GM19240 (cell line): ENCODE results near the gene IGFL3.
"Not testable (repeated sequence)": the region's sequence is repeated elsewhere in the genome, so short reads cannot be mapped to it uniquely, and the experiment has no call there.

ENCODE experiments used
- DNase-seq: peaks from one replicate; pipeline ENCODE4 v3.0.0; 2011; ENCODE audit warnings: low spot score; ENCODE audit not compliant: insufficient read length

Gene IGFL3

DNA sequence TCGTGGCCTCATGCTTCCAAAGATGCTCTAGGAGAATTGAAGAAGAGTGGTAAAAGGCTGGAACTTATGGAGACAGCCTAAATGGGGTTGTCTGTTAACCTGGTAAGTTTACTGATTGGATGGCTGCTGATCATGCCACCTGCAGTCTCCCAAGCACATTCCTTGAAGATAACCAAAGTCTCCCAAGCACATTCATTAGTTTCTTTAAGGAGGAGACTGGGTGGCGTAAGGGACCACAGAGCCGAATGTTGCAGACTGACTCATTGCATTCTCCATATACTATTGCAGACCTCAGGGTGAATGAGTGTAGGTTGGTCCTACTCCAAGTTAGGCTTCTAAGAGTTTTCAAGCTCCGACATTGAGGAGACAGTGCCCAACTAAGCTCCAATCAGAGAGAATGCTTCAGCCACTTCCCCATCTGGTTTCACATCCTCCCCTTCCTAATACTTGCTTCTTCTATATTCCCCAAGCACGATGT is at the start of gene IGFL3:
Gene IGFL3, minus strand, starts transcription at position 51 of the 478 bp plus-strand sequence. Its CDS starts 39 bp downstream, at position 12.
- no peak for DNase-seq

DNA sequence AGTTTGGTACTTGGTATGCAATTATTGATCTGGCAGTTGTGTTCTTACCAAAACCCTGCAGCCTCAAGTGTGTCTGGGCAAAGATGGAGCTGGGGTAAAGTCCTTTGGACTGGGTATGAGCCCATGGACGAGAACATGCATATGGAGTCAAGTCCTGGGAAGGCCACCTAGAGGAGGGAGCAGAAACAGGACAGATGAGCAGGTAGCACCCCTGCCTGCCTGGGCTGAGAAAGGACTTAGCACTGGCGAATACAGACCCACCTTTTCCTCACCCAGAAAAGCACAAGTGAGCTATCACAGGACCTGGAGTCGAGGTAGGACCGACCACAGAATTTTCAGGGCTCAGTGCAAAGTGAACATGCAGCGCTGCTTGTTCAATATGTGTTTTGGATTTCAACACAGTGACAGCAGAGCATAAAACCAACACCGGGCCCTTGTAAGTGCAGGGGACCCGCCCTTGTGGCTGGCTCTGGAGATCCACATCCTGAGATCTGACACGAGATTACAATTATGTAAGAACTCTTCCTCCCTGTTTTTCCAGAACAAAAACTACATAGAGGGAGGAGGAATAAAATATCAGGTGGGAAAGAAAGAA is 49.5 kb upstream of the IGFL3 start:
- no peak for DNase-seq

DNA sequence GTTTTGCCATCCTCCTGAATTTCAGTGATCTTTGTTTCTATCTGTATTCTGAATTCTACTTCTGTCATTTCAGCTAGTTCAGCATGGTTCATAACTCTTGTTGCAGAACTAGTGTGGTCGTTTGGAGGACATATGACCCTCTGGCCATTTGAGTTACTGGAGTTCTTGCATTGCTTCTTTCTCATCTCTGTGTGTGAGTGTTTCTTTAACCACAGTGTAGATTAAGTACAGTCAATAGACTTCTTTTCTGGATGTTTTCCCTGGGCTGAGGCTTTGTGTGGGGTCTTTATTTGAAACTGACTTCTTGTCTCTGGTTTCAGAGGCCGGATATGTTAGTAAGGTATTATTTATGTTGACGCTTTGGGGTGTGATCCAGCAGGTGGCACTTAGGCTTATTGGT is 38.2 kb upstream of the IGFL3 start:
- DNase-seq = no peak

DNA sequence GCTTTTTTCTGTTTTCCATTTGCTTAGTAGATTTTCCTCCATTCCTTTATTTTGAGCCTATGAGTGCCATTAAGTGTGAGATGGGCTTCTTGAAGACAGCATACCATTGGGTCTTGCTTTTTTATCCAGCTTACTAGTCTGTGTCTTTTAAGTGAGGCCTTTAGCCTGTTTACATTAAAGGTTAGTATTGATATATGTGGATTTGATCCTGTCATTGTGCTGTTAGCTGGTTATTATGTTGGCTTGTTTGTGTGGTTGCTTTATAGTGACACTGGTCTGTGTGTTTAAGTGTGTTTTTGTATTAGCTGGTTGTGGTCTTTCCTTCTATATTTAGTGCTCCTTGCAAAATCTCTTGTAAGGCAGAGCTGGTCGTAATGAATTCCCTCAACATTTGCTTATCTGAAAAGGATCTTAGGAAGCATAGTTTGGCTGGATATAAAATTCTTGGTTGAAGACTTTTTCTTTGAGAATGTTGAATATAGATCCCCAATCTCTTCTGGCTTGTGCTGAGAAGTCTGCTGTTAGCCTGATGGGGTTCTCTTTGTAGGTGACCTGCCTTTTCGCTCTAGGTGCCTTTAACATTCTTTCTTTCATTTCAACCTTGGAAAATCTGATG is 37.3 kb upstream of the IGFL3 start:
- not testable (repeated sequence) for DNase-seq

DNA sequence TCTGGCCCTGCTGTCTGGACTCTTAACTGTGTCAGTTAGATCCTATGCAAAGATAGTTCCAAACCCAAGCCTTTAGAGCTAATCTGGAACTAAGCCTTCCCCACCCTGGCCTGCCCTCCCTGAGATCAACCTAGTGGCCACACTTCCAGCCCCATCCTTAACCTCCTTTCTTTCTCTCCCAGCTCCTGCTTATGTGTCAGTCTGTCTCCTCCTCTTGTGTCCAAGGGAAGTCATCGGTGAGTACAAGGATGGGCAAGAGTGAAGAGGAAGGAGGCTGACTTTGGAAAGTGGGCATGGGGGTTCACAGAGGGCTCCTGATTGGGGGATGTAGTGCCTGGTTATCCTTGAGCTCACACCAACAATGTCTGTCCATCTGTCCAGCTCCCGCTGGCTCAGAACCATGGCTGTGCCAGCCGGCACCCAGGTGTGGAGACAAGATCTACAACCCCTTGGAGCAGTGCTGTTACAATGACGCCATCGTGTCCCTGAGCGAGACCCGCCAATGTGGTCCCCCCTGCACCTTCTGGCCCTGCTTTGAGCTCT is 35.8 kb upstream of the IGFL3 start:
- DNase-seq = no peak

DNA sequence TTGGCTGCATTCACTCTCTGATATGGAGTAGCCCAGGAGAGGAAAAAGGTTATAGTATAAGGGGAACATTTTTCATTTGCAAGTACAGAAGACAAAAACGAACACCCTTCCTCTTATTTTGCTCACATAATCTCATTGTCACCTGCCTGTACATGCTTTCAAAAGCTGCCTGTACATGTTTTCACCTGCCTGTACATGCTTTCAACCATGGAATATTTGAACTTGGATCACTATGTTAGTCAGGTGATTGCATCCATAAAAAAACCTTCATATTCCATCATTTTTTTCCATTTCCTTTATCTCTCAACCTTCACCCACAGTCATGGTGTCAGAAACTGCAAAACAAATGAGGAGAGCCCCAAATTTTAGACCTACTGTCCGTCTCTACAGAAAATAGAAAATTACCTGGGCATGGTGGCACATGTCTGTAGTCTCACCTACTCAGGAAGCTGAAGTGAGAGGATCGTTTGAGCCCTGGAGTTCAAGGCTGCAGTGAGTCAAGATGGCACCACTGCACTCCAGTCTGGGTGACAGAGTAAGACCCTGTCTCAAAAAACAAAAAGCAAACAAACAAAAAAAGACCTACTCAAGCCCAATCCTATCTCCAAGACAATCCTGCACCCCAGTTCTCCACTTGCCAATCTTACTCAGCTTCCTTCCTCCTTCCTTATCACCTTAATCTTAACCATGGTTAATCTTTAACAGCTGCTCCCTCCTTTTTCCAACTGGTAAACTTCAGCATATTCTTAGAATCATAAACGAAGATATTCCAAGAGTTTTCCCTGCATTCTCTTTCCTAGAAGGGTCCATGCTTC is 35.1 kb upstream of the IGFL3 start:
- DNase-seq = no peak

DNA sequence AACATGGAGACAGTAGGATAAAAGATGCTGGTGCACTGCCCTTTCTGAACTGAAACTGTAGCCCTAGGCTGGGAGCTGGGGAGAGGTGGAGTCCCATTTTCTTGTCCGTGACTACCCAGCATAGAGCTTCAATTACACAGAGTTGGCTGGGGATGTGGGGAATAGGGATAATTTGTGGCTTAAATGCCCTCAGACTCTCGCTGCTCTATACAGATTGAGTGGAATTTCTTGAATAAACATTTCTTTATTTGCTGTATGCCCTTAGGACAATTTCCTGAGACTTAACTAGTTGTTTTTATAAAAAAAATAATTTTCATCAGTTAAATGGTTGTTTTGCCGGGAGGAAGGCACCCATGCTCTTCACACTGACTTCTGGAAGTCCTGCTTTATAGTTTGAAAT is 30.7 kb upstream of the IGFL3 start:
- no peak for DNase-seq

DNA sequence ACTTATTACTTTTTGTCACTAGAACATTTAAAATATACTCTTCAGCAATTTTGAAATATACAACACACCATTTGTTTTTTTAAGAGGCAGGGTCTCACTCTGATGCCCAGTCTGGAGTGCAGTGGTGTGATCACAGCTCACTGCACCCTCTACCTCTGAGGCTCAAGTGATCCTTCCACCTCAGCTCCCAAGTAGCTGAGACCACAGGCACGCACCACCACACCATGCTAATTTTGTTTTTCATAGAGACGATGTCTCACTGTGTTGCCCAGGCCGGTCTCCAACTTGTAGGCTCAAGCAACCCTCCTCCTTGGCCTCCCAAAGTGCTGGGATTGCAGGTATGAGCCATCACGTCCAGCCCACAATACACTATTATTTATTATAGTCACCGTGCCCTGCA is 26.1 kb upstream of the IGFL3 start:
- DNase-seq = no peak

DNA sequence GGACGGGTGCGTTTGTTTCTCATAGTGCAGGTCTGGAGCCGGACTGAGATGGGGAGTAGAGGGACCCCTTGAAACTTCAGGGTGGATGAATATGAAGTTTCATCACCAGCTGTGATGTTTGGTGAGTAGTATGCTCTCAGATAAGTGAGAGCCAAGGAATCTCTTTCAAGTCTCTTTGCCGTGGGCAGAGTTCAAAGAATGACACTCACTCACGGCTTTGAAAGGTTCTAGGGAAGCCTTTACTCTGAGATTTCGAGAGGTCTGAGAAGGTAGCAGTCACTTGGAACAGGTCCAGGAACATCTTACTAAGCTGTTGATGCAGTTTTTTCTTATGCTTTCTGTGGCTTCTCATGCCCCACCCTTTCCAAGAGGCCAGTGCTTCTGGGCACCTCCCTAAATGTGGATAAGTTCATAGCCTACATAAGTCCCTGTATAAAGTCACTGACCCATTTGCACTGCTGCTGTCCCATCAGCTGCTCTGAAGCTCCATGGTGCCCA is 23.4 kb upstream of the IGFL3 start, which contains the start of gene IGFL2:
Gene IGFL2, plus strand, starts transcription at position 448 of the 498 bp plus-strand sequence. Its CDS starts 41 bp downstream, at position 489.
- DNase-seq = no peak

DNA sequence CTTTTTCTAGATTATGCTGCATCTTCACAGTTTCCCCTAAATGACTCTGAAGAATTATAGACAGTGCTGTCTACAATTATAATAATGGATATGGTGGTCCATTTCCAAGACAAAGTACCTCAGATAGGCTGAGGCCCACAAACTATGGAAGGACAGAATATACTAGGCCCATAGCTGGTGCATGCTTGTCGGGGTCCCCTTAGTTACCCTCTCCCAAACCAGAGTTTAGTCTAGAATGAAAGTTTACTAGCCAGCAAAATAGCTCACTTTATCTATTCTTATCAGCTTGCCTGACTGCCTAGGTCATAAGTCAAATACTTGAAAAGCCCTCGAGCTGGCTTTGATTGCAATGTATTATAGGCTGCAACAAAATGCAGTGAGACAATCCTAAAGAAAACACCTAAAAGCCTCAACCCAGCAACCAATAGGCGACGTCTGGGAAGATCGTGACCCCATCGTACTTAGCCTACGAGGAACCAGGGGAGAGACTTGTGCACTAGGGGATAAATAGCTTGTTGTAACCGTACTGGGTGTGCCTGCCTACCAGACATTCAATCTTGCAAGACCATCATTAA is 22.8 kb upstream of the IGFL3 start:
- no peak for DNase-seq

DNA sequence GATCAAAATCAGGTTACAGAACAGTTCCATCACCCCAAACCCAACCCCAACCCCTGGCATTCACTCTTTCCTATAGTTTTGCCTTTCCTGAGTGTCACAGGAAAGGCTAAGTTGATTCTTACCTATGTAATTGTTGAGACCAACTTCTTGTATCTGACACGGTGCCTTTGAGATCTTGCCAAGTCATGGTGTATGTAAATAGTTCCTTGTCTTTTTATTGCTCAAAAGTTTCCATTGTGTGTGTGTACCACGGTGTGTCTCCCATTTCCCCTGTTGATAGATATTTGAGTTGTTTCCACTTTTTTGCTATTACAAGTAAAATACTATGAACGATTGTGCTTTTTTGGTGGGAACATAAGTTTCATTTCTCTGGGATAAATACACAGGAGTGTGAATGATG is 20.3 kb upstream of the IGFL3 start:
- no peak for DNase-seq

DNA sequence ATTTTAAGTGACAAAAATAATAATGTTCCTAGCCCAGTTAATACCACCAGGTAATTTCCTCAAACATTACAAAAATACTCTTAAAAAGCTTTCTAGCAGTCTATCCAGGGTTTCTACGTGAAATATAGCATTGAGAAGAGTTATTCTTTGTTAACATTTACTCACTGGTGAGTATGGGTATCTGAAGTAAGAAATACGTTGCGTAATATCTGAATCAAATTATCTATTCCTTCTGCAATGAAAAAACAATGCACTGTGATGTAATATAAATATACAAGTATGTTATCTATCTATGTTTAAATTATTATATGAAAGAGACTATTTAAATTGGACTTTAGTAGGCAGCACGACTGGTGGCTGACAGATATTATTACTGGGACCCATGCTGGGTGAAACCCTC is 17.8 kb upstream of the IGFL3 start:
- no peak for DNase-seq

DNA sequence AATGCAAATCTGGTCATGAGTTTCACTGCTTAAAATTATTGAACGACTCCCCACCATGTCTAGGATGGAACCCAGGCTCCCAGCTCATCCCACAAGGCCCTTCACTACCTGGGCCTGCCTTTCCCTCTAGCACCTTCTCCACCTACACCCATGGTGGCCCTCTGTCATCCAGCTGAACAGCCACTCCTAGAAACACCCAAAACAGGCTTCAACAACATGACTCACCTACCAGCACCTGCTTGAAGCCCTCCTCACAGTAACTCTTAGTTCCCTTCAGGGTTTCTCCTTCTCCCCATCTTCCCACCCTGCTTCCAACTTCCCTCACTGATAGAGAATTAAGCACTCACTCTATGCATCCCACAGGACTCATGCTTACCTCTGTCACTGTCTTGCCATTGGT is 16.9 kb upstream of the IGFL3 start:
- no peak for DNase-seq

DNA sequence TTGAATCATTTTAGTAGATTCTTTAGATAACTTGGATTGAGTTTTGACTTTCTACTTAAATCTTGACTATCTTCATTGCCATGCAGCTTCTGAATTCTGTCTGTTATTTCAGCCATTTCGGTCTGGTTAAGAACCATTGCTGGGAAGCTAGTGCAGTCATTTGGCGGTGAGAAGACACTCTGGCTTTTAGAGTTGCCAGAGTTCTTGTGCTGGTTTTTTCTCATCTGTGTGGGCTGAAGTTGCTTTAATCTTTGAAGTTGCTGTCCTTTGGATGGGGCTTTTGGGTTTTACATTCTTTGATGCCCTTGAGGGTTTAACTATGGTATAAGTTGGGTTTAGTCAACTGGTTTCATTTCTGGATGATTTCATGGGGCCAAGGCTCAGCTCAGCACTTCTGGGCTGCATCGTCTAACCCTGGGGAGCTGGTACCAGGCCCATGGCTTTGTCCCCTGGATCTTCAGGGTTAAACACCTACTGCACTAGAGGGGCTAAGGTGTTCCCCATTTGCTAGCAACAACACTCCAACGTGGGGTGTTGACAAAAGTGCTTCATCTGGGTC is 13.5 kb upstream of the IGFL3 start:
- DNase-seq = no peak

DNA sequence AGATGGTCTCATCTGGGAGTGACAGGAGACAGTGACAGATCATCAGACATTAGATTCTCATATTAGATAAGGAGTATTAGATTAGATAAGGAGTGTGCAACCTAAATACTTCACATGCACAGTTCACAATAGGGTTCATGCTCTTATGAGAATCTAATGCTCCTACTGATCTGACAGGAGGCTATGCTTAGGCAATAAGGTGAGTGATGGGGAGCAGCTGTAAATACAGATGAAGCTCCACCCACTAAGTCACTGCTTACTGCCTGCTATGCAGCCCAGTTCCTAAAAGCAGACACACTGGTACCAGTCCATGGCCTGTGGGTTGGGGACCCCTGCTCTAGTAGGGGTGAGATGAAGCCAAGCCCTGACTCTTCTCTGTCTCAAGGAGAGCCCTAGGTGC is 10.0 kb upstream of the IGFL3 start:
- DNase-seq = no peak

DNA sequence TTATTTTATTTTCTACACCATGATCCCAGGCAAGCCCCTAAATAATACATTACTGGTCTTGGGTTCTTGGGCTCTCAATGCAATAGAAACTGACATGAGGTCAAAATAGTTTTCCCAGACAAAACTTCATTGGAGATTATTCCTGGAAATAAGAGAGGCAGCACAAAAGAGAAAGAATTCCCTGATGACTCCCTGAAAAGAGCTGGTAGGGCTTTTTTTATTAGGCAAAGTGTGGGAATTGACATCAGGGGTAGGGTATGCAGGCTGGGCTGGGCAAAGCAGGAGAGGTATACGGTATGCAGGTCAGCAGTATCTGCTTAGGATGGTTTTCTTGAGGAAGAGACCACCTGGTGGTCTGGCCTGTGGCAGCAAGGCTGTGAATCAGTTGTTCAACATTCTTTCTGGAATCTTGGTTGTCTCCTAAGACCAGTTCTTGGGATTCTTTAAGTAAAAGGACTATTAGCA is 9.3 kb upstream of the IGFL3 start:
- DNase-seq = no peak

DNA sequence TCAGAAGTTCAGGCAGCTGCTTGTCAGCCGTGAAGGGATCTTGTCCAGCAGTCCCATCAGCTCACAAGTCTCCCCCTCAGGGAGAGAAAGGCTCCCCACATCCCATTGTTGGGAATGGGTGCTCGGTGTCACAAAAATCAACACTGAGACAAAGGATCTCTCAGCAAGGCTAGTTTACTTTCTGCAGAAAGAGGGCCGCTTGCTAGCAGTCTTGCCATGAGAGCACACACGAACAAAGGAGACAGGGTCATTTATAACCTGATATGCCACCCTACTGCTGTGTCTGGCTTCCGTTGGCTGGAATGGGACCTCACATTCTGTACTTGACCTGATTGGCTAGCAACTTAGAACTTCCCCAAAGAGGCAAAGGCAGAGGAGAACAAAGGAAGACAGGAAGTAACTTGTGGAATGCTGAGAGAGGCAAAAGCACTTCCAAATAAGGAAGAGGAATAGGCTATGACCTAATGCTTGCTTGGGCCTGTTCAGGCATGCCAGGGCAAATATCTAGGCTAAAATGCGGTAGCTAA is 8.7 kb upstream of the IGFL3 start:
- DNase-seq = no peak

DNA sequence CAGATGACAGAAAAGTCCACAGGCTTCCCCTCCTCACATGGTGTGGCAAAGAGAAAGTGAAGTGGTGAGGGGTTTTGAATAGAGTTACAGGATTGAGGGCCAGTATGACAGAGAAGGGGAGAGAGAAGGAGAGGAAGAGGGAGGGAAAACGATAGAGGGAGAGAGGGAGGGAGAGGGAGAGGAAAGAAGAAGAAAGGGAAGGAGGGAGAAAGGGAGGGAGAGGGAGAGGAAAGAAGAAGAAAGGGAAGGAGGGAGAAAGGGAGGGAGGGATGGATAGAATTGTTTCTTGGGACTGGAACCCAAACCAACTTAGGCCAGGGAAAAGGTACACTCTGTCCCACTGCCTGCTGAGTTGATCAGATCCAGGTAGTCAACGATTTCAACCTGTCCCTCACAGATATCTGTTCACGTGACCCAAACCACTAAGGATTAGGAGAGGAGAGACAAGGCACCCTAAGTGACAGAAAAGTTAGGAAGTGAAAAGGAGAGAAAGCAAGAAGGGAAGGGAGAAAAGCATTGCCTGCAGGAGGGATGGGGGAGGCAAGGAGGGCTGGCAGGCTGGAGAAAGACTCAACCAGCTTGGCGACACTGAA is 8.1 kb upstream of the IGFL3 start:
- no peak for DNase-seq

DNA sequence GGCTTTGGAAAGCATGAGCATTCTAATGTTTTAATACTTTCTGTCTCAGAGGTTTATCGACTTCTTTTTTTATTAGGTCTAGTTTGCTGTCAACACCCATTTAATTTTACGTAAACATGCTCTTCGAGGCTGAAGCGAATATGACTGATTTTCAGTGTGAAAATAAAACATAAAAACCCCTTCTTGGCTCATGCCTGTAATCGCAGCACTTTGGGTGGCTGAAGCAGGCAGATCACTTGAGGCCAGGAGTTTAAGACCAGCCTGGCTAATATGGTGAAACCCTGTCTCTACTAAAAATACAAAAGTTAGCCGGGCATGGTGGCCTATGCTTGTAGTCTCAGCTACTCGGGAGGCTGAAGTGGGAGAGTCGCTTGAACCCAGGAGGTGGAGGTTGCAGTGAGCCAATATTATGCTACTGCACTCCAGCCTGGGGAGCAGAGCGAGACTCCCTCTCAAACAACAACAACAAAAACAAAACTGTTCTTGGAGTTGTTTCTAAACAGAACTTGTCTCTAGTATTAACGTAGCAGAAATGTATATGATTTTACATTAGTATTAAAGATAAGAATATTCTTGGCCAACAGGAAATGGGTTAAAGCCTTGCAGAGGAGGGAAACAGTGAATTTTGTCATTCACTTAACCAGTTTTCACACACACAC is 7.1 kb upstream of the IGFL3 start:
- no peak for DNase-seq

DNA sequence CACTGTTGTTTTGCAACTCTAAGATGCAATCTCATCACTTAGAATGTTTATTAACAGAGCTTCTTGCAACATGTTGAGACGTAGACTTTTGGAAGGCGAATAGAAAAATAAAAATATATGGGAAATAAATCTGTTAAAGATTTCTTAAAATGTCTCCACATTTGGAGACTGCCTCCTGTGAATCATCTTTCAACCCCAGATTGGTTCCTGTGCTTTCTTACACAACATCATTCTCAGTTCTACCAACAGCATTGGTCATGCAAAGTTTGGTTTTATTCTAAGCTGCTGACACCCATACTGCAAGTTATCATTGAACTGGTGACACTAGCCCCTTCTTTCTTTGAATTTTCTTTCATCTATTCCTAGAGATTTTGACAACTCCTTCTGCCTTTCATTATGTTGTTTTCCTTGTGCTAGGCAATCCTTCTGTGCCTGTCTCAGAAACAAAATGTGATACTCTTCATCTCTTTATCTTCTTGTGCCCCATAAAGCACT is 1.6 kb upstream of the IGFL3 start:
- DNase-seq = no peak
